Activated naive CD4-positive, alpha-beta T cell (primary cell): Measurements from ENCODE around the gene DACH1.
"Not testable (repeated sequence)": the region's sequence is repeated elsewhere in the genome, so short reads cannot be mapped to it uniquely, and the experiment has no call there.

Experiments
- DNase-seq, 4 experiments: peaks; one replicate each; lab custom pipeline; 2025; lab: John Stamatoyannopoulos, UW

DACH1 gene

GRCh38 chr13:71865874-71866334 lies 1.1 kb downstream of the DACH1 start:
- DNase-seq, result no peak

GRCh38 chr13:71864986-71865873 lies 1.8 kb downstream of the DACH1 start:
- no peak for DNase-seq

- no peak for DNase-seq
Measured at GRCh38 chr13:71864094-71864985, 2.7 kb downstream of the DACH1 start.

GRCh38 chr13:71863254-71863865 lies 3.6 kb downstream of the DACH1 start:
- no peak for DNase-seq

GRCh38 chr13:71862459-71862943 lies 4.5 kb downstream of the DACH1 start:
- DNase-seq, result no peak

- DNase-seq, result no peak
Measured at GRCh38 chr13:71861769-71862458, 5.1 kb downstream of the DACH1 start.

- DNase-seq, result no peak
Measured at GRCh38 chr13:71860547-71861138, 6.4 kb downstream of the DACH1 start.

- no peak for DNase-seq
Measured at GRCh38 chr13:71858647-71859046, 8.4 kb downstream of the DACH1 start.

GRCh38 chr13:71856548-71857043 lies 10.4 kb downstream of the DACH1 start:
- no peak for DNase-seq

- no peak for DNase-seq
Measured at GRCh38 chr13:71854401-71854800, 12.6 kb downstream of the DACH1 start.

GRCh38 chr13:71853725-71854124 lies 13.3 kb downstream of the DACH1 start:
- no peak for DNase-seq

- no peak for DNase-seq
Measured at GRCh38 chr13:71852736-71853135, 14.3 kb downstream of the DACH1 start.

GRCh38 chr13:71851498-71852409 lies 15.2 kb downstream of the DACH1 start:
- no peak for DNase-seq

GRCh38 chr13:71842003-71842402 lies 25.0 kb downstream of the DACH1 start:
- no peak for DNase-seq

- no peak for DNase-seq
Measured at GRCh38 chr13:71838842-71839241, 28.2 kb downstream of the DACH1 start.

- not testable (repeated sequence) for DNase-seq
Measured at GRCh38 chr13:71837582-71837981, 29.4 kb downstream of the DACH1 start.

GRCh38 chr13:71831716-71832115 lies 35.3 kb downstream of the DACH1 start:
- no peak for DNase-seq

- no peak for DNase-seq
Measured at GRCh38 chr13:71830736-71831135, 36.3 kb downstream of the DACH1 start.

- no peak for DNase-seq
Measured at GRCh38 chr13:71830323-71830722, 36.7 kb downstream of the DACH1 start.

GRCh38 chr13:71829547-71829946 lies 37.5 kb downstream of the DACH1 start:
- no peak for DNase-seq
